ENCODE data around the gene CEP128. TPM values are rescaled to one million over a fixed set of nuclear protein-coding genes. Genes with fewer than 3 reads are reported as not detected.

The CEP128 gene
- polyA plus RNA-seq, 1 of the 3 experiments (the other 2 are of a cell fraction): 1.2 TPM

- TF ChIP-seq ZBTB33 (IDR thresholded peaks at IDR 0.05; ENCODE audit: borderline replicate concordance, low read depth): no peak
- TF ChIP-seq FOXM1 (IDR thresholded peaks at IDR 0.05; ENCODE audit: low read depth): no peak
Measured at GRCh38 chr14:80862983-80863382, 78.6 kb downstream of the CEP128 start (continued).

DNA sequence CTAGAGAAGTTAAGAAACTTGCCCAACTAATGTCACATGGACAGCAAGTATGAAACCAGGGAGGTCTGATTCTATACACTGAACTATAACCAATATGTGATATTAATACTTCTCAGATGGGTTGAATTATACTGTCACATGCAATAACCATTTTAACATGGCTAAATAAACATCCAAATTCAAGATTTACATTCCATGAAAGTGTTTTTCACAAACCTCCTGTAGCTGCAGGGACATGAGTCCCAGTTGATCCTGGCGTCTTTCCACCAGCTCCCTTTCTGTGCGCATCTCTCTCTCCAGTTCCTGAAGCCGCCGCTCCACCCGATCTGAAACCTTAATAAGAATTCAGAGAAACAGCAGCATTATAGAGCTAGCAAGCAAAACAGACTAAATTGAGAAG lies 79.0 kb downstream of the CEP128 start:
- CTCF ChIA-PET: interaction anchor here (0.8 to 2.9 kb wide), 5 partner anchors 11 to 1949 kb away, joined by 3 to 13 read pairs (median 3); no protein-coding TSS in a partner anchor

GRCh38 chr14:80850197-80850814 lies 91.2 kb downstream of the CEP128 start:
- 28% methylated on average over 4 of the region's 4 CpGs for WGBS (ENCODE audit: low lambda C conversion rate)
- ChIA-PET POLR2A (no interaction called here), CTCF (interaction anchor here (0.7 to 3.3 kb wide), 20 partner anchors 12 to 1881 kb away, joined by 3 to 37 read pairs (median 4); no protein-coding TSS in a partner anchor)
- H3K9me3 ChIP-seq: peaks cover 12% of the 10 kb centered on the region
- TF ChIP-seq RAD21 (IDR thresholded peaks at IDR 0.05; ENCODE audit: low read length) (peak; percentile 77), SMC3 (IDR thresholded peaks at IDR 0.05; ENCODE audit: low read depth, low read length) (peak; percentile 56), GABPA (IDR thresholded peaks at IDR 0.05; ENCODE audit: low read depth) (no peak)
- TF ChIP-seq, protein P1, sequence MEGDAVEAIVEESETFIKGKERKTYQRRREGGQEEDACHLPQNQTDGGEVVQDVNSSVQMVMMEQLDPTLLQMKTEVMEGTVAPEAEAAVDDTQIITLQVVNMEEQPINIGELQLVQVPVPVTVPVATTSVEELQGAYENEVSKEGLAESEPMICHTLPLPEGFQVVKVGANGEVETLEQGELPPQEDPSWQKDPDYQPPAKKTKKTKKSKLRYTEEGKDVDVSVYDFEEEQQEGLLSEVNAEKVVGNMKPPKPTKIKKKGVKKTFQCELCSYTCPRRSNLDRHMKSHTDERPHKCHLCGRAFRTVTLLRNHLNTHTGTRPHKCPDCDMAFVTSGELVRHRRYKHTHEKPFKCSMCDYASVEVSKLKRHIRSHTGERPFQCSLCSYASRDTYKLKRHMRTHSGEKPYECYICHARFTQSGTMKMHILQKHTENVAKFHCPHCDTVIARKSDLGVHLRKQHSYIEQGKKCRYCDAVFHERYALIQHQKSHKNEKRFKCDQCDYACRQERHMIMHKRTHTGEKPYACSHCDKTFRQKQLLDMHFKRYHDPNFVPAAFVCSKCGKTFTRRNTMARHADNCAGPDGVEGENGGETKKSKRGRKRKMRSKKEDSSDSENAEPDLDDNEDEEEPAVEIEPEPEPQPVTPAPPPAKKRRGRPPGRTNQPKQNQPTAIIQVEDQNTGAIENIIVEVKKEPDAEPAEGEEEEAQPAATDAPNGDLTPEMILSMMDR (IDR thresholded peaks at IDR 0.05): peak; percentile 77
- TF ChIP-seq, protein P2, sequence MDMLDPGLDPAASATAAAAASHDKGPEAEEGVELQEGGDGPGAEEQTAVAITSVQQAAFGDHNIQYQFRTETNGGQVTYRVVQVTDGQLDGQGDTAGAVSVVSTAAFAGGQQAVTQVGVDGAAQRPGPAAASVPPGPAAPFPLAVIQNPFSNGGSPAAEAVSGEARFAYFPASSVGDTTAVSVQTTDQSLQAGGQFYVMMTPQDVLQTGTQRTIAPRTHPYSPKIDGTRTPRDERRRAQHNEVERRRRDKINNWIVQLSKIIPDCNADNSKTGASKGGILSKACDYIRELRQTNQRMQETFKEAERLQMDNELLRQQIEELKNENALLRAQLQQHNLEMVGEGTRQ (IDR thresholded peaks at IDR 0.05; ENCODE audit: borderline replicate concordance, low read depth, low read length): no peak
- DNase-seq: peak; percentile 5
- H3F3A ChIP-seq (replicated peaks; ENCODE audit: insufficient read depth): peaks cover 5% of the 10 kb centered on the region
- H3K4me1 ChIP-seq (ENCODE audit: control insufficient read depth in 1 of 2, insufficient read depth in 2 of 2, low read depth in 1 of 2, low read length in 1 of 2): no peaks in the 10 kb centered on the region
- H3K4me3 ChIP-seq (ENCODE audit: low read depth in 2 of 2, low read length in 1 of 2): no peak overlapping the region
- H3K27ac ChIP-seq (ENCODE audit: low read depth in 2 of 2, low read length in 1 of 2): no peak overlapping the region
- H4K20me1 ChIP-seq (ENCODE audit: insufficient read depth): no peaks in the 10 kb centered on the region
- no peaks in the 10 kb centered on the region for H3K27me3 ChIP-seq (ENCODE audit: insufficient read depth)
- H3K4me2 ChIP-seq: no peak overlapping the region
- no peaks in the 10 kb centered on the region for H3K9me2 ChIP-seq
- H2AFZ ChIP-seq (ENCODE audit: low read depth): no peak overlapping the region
- H3K79me2 ChIP-seq (ENCODE audit: insufficient read depth): no peaks in the 10 kb centered on the region
- no peaks in the 10 kb centered on the region for H3K36me3 ChIP-seq (replicated peaks in 1 of 2; ENCODE audit: control insufficient read depth in 1 of 2, insufficient read depth in 2 of 2, low read length in 1 of 2)
- no peak overlapping the region for H3K9ac ChIP-seq

More for the DNA sequence above, 79.0 kb downstream of the CEP128 start:
- Histone ChIP-seq H4K20me1 (ENCODE audit: insufficient read depth) (no peaks in the 10 kb centered on the region), H2AFZ (ENCODE audit: low read depth) (no peak overlapping the region), H3K79me2 (ENCODE audit: insufficient read depth) (no peaks in the 10 kb centered on the region), H3F3A (replicated peaks; ENCODE audit: insufficient read depth) (peaks cover 5% of the 10 kb centered on the region), H3K9me3 (no peaks in the 10 kb centered on the region), H3K4me1 (ENCODE audit: control insufficient read depth in 1 of 2, insufficient read depth in 2 of 2, low read depth in 1 of 2, low read length in 1 of 2) (no peaks in the 10 kb centered on the region), H3K4me3 (ENCODE audit: low read depth in 2 of 2, low read length in 1 of 2) (no peak overlapping the region), H3K4me2 (no peak overlapping the region), H3K36me3 (replicated peaks in 1 of 2; ENCODE audit: control insufficient read depth in 1 of 2, insufficient read depth in 2 of 2, low read length in 1 of 2) (peaks cover 2 to 7% of the 10 kb centered on the region in 2 experiments), H3K27me3 (ENCODE audit: insufficient read depth) (no peaks in the 10 kb centered on the region), H3K9ac (no peak overlapping the region), H3K9me2 (no peaks in the 10 kb centered on the region), H3K27ac (ENCODE audit: low read depth in 2 of 2, low read length in 1 of 2) (no peak overlapping the region)
- TF ChIP-seq ELF1 (IDR thresholded peaks at IDR 0.05): no peak
- no peak for TF ChIP-seq USF1 (IDR thresholded peaks at IDR 0.05; ENCODE audit: borderline replicate concordance, low read depth)
- TF ChIP-seq GABPA (IDR thresholded peaks at IDR 0.05; ENCODE audit: low read depth): no peak
- over 99% methylated on average over 5 of the region's 5 CpGs for WGBS (ENCODE audit: low lambda C conversion rate)
- POLR2A ChIA-PET: no interaction called here
- no peak for DNase-seq

All from SK-N-SH (cell line).